ENCODE data around the gene CLBA1.

DNA sequence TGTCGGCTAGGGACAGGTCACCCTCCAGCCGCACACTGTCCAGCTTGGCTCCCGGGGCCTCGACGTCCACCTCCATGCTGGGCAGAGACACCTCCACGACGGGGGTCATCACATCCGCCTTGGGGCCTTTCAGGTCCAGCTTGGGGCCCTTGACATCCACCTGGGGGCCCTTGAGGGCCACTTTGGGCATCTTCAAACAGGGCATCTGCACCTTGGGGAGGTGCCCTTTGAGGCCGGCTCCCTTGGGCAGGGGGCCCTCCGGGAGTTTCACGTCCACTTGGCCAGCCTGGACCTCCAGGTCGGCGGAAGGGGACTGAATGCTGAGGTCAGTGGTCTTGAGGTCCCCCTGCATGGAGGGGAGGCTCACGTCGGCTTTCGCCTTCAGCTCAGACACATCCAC lies 43.0 kb upstream of the CLBA1 start:
- TF ChIP-seq GATA2 (IDR thresholded peaks at IDR 0.05; ENCODE audit: low read depth, low read length) = no peak
- no peak for TF ChIP-seq GATA3 (IDR thresholded peaks at IDR 0.05; ENCODE audit: low read depth, low read length)
